HL-60 (cell line): ENCODE data around the gene USP40.

Source experiments
- CTCF ChIP-seq: IDR thresholded peaks from one replicate; pipeline ENCODE4 v1.5.1; 2011; ENCODE audit warnings: low read length, control low read depth, inconsistent platforms; ENCODE audit not compliant: insufficient read depth
- POLR2AphosphoS5 ChIP-seq: IDR thresholded peaks from 2 replicates; pipeline ENCODE4 v1.6.1; 2012; ENCODE audit warnings: low read depth
- SPI1 ChIP-seq: IDR thresholded peaks from 2 replicates; pipeline ENCODE4 v1.6.1; 2012; ENCODE audit warnings: low read depth, mild to moderate bottlenecking, borderline replicate concordance

- TF ChIP-seq CTCF (no peak), POLR2AphosphoS5 (no peak), SPI1 (no peak)
Observed at GRCh38 chr2:233525791-233526190, 40.8 kb downstream of the USP40 start.
